Measurements from ENCODE around the gene CCDC149.

Gene CCDC149

DNA sequence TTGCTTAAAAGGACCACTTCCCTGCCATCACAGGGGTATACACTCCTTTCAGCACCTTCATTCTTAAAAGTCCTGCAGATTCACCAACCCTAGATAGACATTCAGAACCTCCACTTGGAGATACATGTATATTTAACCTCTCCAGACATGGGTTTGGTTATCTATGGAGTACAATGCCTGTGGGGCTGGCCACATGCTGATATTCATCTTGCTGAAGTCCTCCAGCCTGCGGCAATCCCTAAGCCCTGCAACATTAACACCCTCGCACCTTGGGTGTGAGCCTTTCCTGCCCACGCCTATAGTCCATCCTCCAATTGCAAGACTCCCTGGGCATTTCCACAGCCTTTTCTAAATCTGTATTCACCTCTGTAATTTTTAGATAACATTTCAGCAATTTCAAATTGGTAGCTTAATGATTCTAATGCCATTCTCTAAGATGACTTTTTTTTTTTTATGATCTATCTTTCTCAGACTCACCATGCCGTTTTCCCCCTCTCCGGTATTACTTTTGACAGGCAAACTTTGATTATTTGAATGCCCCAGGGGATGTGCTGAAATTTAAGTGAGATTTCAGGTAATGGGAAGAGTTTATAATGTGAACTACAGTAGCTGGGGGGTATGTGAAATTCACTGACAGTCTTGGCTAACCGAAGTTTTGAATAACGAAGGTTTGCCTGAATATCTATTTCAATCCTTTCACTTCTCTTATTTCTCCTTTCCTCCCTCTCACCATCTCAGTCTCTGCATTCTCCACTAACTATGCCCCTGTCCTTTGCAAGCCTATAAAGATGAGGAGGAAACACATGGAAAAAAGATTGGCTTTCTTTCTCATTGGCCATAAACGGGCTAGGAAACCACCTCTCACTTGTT lies 24.1 kb downstream of the CCDC149 start:
- Histone ChIP-seq H3K4me1 (ENCODE audit: low read length) (no peaks in the 10 kb centered on the region), H3K36me3 (replicated peaks; ENCODE audit: insufficient read depth, low read length) (no peaks in the 10 kb centered on the region), H3K79me2 (ENCODE audit: low read length) (no peaks in the 10 kb centered on the region), H3K27ac (ENCODE audit: low read length) (no peak overlapping the region), H3K9me2 (replicated peaks; ENCODE audit: insufficient read depth, low read length) (no peaks in the 10 kb centered on the region), H3K9ac (ENCODE audit: low read length) (no peak overlapping the region), H4K20me1 (ENCODE audit: insufficient read depth, low read length) (no peaks in the 10 kb centered on the region), H3F3A (ENCODE audit: insufficient read depth, low read length) (no peaks in the 10 kb centered on the region), H2AFZ (ENCODE audit: low read length) (no peak overlapping the region), H3K4me2 (ENCODE audit: low read depth, low read length) (no peak overlapping the region), H3K4me3 (ENCODE audit: low read length) (no peak overlapping the region), H3K27me3 (replicated peaks; ENCODE audit: insufficient read depth, low read length) (no peaks in the 10 kb centered on the region), H3K9me3 (replicated peaks; ENCODE audit: insufficient read depth, low read length) (no peaks in the 10 kb centered on the region)
- DNase-seq = no peak
- TF ChIP-seq EZH2phosphoT487 (IDR thresholded peaks at IDR 0.05; ENCODE audit: low read length) (no peak), EZH2 (optimal IDR thresholded peaks at IDR 0.05; ENCODE audit: low read depth, low read length) (no peak)

DNA sequence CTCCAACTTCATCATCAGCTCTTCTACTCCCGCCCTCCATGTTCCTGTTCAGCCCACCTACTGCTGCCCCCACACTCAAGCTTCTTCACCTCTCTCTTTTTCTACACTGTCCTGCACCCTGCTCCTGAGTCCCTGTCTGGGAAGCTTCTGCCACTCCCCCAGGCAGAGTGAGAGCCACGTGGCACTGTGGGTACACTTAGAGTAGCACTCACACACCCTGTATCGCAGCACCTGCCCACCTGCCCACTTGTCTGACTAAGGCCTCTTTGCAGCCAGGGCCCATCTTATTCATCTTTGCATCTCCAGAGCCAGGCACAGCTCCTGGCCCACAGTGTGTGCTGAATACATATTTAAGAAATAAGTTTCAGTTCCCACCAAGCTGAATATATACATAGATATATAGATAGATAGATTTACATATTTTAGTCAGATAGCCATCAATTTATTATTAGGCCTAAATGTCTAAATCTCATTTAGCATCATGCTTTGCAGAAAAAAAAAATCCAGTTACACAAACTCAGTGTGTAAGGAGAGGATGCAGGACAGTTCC lies 24.9 kb downstream of the CCDC149 start:
- H3K9me2 ChIP-seq (replicated peaks; ENCODE audit: insufficient read depth, low read length) = no peaks in the 10 kb centered on the region
- no peaks in the 10 kb centered on the region for H3K27me3 ChIP-seq (replicated peaks; ENCODE audit: insufficient read depth, low read length)
- no peak overlapping the region for H3K4me3 ChIP-seq (ENCODE audit: low read length)
- no peaks in the 10 kb centered on the region for H3K4me1 ChIP-seq (ENCODE audit: low read length)
- no peak overlapping the region for H3K9ac ChIP-seq (ENCODE audit: low read length)
- H3F3A ChIP-seq (ENCODE audit: insufficient read depth, low read length) = no peaks in the 10 kb centered on the region
- no peak overlapping the region for H2AFZ ChIP-seq (ENCODE audit: low read length)
- DNase-seq = no peak
- H3K27ac ChIP-seq (ENCODE audit: low read length) = no peak overlapping the region
- H4K20me1 ChIP-seq (ENCODE audit: insufficient read depth, low read length) = no peaks in the 10 kb centered on the region
- H3K36me3 ChIP-seq (replicated peaks; ENCODE audit: insufficient read depth, low read length) = no peaks in the 10 kb centered on the region
- no peak overlapping the region for H3K4me2 ChIP-seq (ENCODE audit: low read depth, low read length)
- no peaks in the 10 kb centered on the region for H3K79me2 ChIP-seq (ENCODE audit: low read length)
- H3K9me3 ChIP-seq (replicated peaks; ENCODE audit: insufficient read depth, low read length) = no peaks in the 10 kb centered on the region
- TF ChIP-seq, protein P1, sequence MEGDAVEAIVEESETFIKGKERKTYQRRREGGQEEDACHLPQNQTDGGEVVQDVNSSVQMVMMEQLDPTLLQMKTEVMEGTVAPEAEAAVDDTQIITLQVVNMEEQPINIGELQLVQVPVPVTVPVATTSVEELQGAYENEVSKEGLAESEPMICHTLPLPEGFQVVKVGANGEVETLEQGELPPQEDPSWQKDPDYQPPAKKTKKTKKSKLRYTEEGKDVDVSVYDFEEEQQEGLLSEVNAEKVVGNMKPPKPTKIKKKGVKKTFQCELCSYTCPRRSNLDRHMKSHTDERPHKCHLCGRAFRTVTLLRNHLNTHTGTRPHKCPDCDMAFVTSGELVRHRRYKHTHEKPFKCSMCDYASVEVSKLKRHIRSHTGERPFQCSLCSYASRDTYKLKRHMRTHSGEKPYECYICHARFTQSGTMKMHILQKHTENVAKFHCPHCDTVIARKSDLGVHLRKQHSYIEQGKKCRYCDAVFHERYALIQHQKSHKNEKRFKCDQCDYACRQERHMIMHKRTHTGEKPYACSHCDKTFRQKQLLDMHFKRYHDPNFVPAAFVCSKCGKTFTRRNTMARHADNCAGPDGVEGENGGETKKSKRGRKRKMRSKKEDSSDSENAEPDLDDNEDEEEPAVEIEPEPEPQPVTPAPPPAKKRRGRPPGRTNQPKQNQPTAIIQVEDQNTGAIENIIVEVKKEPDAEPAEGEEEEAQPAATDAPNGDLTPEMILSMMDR (IDR thresholded peaks at IDR 0.05; ENCODE audit: low read length) = no peak
- TF ChIP-seq EZH2 (optimal IDR thresholded peaks at IDR 0.05; ENCODE audit: low read depth, low read length) (no peak), EZH2phosphoT487 (IDR thresholded peaks at IDR 0.05; ENCODE audit: low read length) (no peak)

DNA sequence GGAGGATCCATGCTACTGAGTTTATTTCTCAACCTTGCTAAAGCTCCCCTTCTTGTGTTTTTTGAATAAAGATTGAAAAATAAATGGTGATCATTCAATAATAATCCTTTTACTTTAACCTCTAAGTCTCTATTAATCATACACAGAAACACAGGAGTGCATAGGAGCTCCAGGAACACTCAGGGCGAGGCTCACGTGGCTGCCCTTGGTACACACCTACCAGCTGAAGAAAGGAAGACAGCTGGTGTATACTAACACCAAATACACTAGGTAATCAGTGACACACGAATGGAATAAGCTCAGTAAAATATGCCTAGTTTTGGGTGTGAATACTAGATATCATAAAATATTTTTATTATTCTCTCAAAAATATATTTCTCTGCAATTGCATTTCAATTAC lies 26.2 kb downstream of the CCDC149 start:
- Histone ChIP-seq H3K27me3 (replicated peaks; ENCODE audit: insufficient read depth, low read length) (no peaks in the 10 kb centered on the region), H3K4me2 (ENCODE audit: low read depth, low read length) (no peak overlapping the region), H3K79me2 (ENCODE audit: low read length) (no peaks in the 10 kb centered on the region), H3K4me1 (ENCODE audit: low read length) (no peaks in the 10 kb centered on the region), H3K4me3 (ENCODE audit: low read length) (no peak overlapping the region), H3F3A (ENCODE audit: insufficient read depth, low read length) (no peaks in the 10 kb centered on the region), H4K20me1 (ENCODE audit: insufficient read depth, low read length) (no peaks in the 10 kb centered on the region), H3K9ac (ENCODE audit: low read length) (no peak overlapping the region), H2AFZ (ENCODE audit: low read length) (no peak overlapping the region), H3K9me2 (replicated peaks; ENCODE audit: insufficient read depth, low read length) (no peaks in the 10 kb centered on the region), H3K27ac (ENCODE audit: low read length) (no peak overlapping the region), H3K36me3 (replicated peaks; ENCODE audit: insufficient read depth, low read length) (no peaks in the 10 kb centered on the region), H3K9me3 (replicated peaks; ENCODE audit: insufficient read depth, low read length) (no peaks in the 10 kb centered on the region)
- TF ChIP-seq EZH2 (optimal IDR thresholded peaks at IDR 0.05; ENCODE audit: low read depth, low read length) (no peak), EZH2phosphoT487 (IDR thresholded peaks at IDR 0.05; ENCODE audit: low read length) (no peak)
- TF ChIP-seq, protein P1 (IDR thresholded peaks at IDR 0.05; ENCODE audit: low read length) = no peak
- no peak for DNase-seq

DNA sequence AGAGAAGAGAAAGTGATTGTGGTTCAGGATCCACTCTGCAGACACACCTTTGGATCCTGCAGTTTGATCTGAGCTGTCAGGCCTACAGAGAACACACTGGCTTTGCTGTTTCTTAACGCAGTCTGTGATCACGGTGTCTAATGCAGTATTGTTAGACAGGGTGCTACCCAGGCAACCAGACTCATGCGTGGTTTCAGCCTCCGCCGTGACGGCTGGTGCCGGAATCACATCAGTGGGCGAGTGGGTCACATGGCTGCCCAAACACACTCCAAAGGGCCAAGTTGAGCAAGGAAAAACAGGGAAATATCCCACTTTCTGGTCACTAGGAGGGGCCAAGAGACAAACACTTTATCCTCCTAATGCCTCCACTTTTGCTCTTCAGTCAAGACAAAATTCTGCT lies 27.5 kb downstream of the CCDC149 start:
- H3F3A ChIP-seq (ENCODE audit: insufficient read depth, low read length) = no peaks in the 10 kb centered on the region
- no peak overlapping the region for H3K9ac ChIP-seq (ENCODE audit: low read length)
- TF ChIP-seq, protein P1 (IDR thresholded peaks at IDR 0.05; ENCODE audit: low read length) = no peak
- no peak for TF ChIP-seq EZH2 (optimal IDR thresholded peaks at IDR 0.05; ENCODE audit: low read depth, low read length)
- TF ChIP-seq EZH2phosphoT487 (IDR thresholded peaks at IDR 0.05; ENCODE audit: low read length) = no peak
- DNase-seq = no peak
- H3K4me2 ChIP-seq (ENCODE audit: low read depth, low read length) = no peak overlapping the region
- H3K4me1 ChIP-seq (ENCODE audit: low read length) = no peaks in the 10 kb centered on the region
- no peaks in the 10 kb centered on the region for H3K36me3 ChIP-seq (replicated peaks; ENCODE audit: insufficient read depth, low read length)
- no peaks in the 10 kb centered on the region for H3K27me3 ChIP-seq (replicated peaks; ENCODE audit: insufficient read depth, low read length)
- no peaks in the 10 kb centered on the region for H4K20me1 ChIP-seq (ENCODE audit: insufficient read depth, low read length)
- H3K79me2 ChIP-seq (ENCODE audit: low read length) = no peaks in the 10 kb centered on the region
- no peak overlapping the region for H3K4me3 ChIP-seq (ENCODE audit: low read length)
- no peaks in the 10 kb centered on the region for H3K9me3 ChIP-seq (replicated peaks; ENCODE audit: insufficient read depth, low read length)
- no peak overlapping the region for H2AFZ ChIP-seq (ENCODE audit: low read length)
- no peaks in the 10 kb centered on the region for H3K9me2 ChIP-seq (replicated peaks; ENCODE audit: insufficient read depth, low read length)
- H3K27ac ChIP-seq (ENCODE audit: low read length) = no peak overlapping the region
